Measurements from ENCODE around the gene F10. TPM values are rescaled to one million over a fixed set of nuclear protein-coding genes. Genes with fewer than 3 reads are reported as not detected.
"Not testable (repeated sequence)": the region's sequence is repeated elsewhere in the genome, so short reads cannot be mapped to it uniquely, and the experiment has no call there.

The F10 gene
- total RNA-seq, 1 experiment from 2014 or later: not detected

- Histone ChIP-seq H3K4me1 (ENCODE audit: insufficient read depth, low read length) (0 out of 2 replicates have a peak, but pooled peaks cover under 1% of the 10 kb centered on the region), H3F3A (ENCODE audit: low read length, unreplicated experiment) (no peaks in the 10 kb centered on the region), H3K27ac (ENCODE audit: low read length) (no peak overlapping the region), H4K20me1 (ENCODE audit: low read length) (no peaks in the 10 kb centered on the region), H2AFZ (ENCODE audit: low read length) (no peak overlapping the region), H3K9me2 (replicated peaks; ENCODE audit: low read length) (no peaks in the 10 kb centered on the region), H3K36me3 (ENCODE audit: low read depth, low read length) (no peaks in the 10 kb centered on the region), H3K79me2 (ENCODE audit: low read length) (no peaks in the 10 kb centered on the region), H3K4me3 (ENCODE audit: low read length) (no peak overlapping the region), H3K9ac (ENCODE audit: low read length) (no peak overlapping the region), H3K9me3 (ENCODE audit: low read length) (no peaks in the 10 kb centered on the region), H3K27me3 (ENCODE audit: low read length) (no peaks in the 10 kb centered on the region), H3K4me2 (ENCODE audit: low read length) (no peak overlapping the region)
- intact Hi-C loops (cut with micrococcal nuclease): no loop called here
- DNase-seq: no peak
- ATAC-seq: no peak
- BruUV-seq (replicated peaks): no TSS peak
- ChIA-PET POLR2A (ENCODE audit: unreplicated experiment) (no interaction called here), CTCF (no interaction called here)
- TF ChIP-seq EZH2phosphoT487 (IDR thresholded peaks at IDR 0.05; ENCODE audit: borderline replicate concordance, low read length): no peak
- no peak for TF ChIP-seq EZH2 (IDR thresholded peaks at IDR 0.05; ENCODE audit: low read length, unreplicated experiment)
- no peak for TF ChIP-seq CTCF (conservative IDR thresholded peaks at IDR 0.05; ENCODE audit: low read depth, low read length)
Measured at GRCh38 chr13:113077953-113078901, 44.4 kb upstream of the F10 start.

GRCh38 chr13:113078902-113079780 lies 43.5 kb upstream of the F10 start:
- no peak for TF ChIP-seq EZH2 (IDR thresholded peaks at IDR 0.05; ENCODE audit: low read length, unreplicated experiment)
- no peak for TF ChIP-seq CTCF (conservative IDR thresholded peaks at IDR 0.05; ENCODE audit: low read depth, low read length)
- no peak for TF ChIP-seq EZH2phosphoT487 (IDR thresholded peaks at IDR 0.05; ENCODE audit: borderline replicate concordance, low read length)
- Histone ChIP-seq H3K4me2 (ENCODE audit: low read length) (no peak overlapping the region), H4K20me1 (ENCODE audit: low read length) (no peaks in the 10 kb centered on the region), H3K27me3 (ENCODE audit: low read length) (no peaks in the 10 kb centered on the region), H3K9ac (ENCODE audit: low read length) (no peak overlapping the region), H3K9me2 (replicated peaks; ENCODE audit: low read length) (no peaks in the 10 kb centered on the region), H3K9me3 (ENCODE audit: low read length) (no peaks in the 10 kb centered on the region), H3K27ac (ENCODE audit: low read length) (no peak overlapping the region), H3F3A (ENCODE audit: low read length, unreplicated experiment) (no peaks in the 10 kb centered on the region), H3K79me2 (ENCODE audit: low read length) (no peaks in the 10 kb centered on the region), H3K4me1 (ENCODE audit: insufficient read depth, low read length) (peaks cover 4% of the 10 kb centered on the region; the same call in 1 of the 2 replicates), H3K4me3 (ENCODE audit: low read length) (no peak overlapping the region), H2AFZ (ENCODE audit: low read length) (no peak overlapping the region), H3K36me3 (ENCODE audit: low read depth, low read length) (no peaks in the 10 kb centered on the region)
- ChIA-PET CTCF (no interaction called here), POLR2A (ENCODE audit: unreplicated experiment) (no interaction called here)
- intact Hi-C loops (cut with micrococcal nuclease): no loop called here
- no TSS peak for BruUV-seq (replicated peaks)
- no peak for ATAC-seq
- DNase-seq: no peak

- CTCF ChIA-PET; H3K9me2 ChIP-seq (replicated peaks; ENCODE audit: low read length); BruUV-seq (replicated peaks); H3F3A ChIP-seq (ENCODE audit: low read length, unreplicated experiment); H3K4me1 ChIP-seq (ENCODE audit: insufficient read depth, low read length); POLR2A ChIA-PET (ENCODE audit: unreplicated experiment); H3K79me2 ChIP-seq (ENCODE audit: low read length); H3K4me2 ChIP-seq (ENCODE audit: low read length); DNase-seq; H3K9ac ChIP-seq (ENCODE audit: low read length); ATAC-seq; H2AFZ ChIP-seq (ENCODE audit: low read length); H4K20me1 ChIP-seq (ENCODE audit: low read length); H3K9me3 ChIP-seq (ENCODE audit: low read length); H3K4me3 ChIP-seq (ENCODE audit: low read length); H3K27me3 ChIP-seq (ENCODE audit: low read length); H3K36me3 ChIP-seq (ENCODE audit: low read depth, low read length); H3K27ac ChIP-seq (ENCODE audit: low read length); intact Hi-C loops (cut with micrococcal nuclease): not testable (repeated sequence)
Measured at GRCh38 chr13:113079781-113080080, 42.9 kb upstream of the F10 start.

All from PC-3 (cell line).